H9 (cell line): Measurements from ENCODE around the gene CAMTA1. TPM values are rescaled to one million over a fixed set of nuclear protein-coding genes. Genes with fewer than 3 reads are reported as not detected.

Experiments
- DNase-seq: peaks from one replicate; pipeline ENCODE4 v3.0.0-alpha.2; 2017
- H2AFZ ChIP-seq: one replicate; pipeline ENCODE4 v1.6.1; 2013; ENCODE audit warnings: mild to moderate bottlenecking, low read length, control low read depth, moderate library complexity
- H2AK5ac ChIP-seq: 2 replicates; pipeline ENCODE4 v1.6.1; 2013; ENCODE audit warnings: low read length, control low read depth, mixed read lengths; ENCODE audit not compliant: insufficient read length
- H2BK120ac ChIP-seq: one replicate; pipeline ENCODE4 v1.6.1; 2013; ENCODE audit warnings: low read depth, mild to moderate bottlenecking, low read length, control low read depth, inconsistent platforms; ENCODE audit not compliant: poor library complexity, severe bottlenecking
- H2BK12ac ChIP-seq: 2 replicates; pipeline ENCODE4 v1.6.1; 2013; ENCODE audit warnings: low read length, control low read depth, mixed read lengths, low read depth; ENCODE audit not compliant: insufficient read length
- H2BK15ac ChIP-seq: 2 replicates; pipeline ENCODE4 v1.6.1; 2013; ENCODE audit warnings: low read depth, low read length, control low read depth
- H2BK20ac ChIP-seq: one replicate; pipeline ENCODE4 v1.6.1; 2013; ENCODE audit warnings: low read depth, mild to moderate bottlenecking, low read length, control low read depth, inconsistent platforms; ENCODE audit not compliant: poor library complexity, severe bottlenecking
- H2BK5ac ChIP-seq: 2 replicates; pipeline ENCODE4 v1.6.1; 2013; ENCODE audit warnings: low read length, control low read depth, mixed read lengths; ENCODE audit not compliant: insufficient read length
- H3K14ac ChIP-seq: 2 replicates; pipeline ENCODE4 v1.6.1; 2013; ENCODE audit warnings: low read length, control low read depth; ENCODE audit not compliant: insufficient read depth
- H3K18ac ChIP-seq: 2 replicates; pipeline ENCODE4 v1.6.1; 2013; ENCODE audit warnings: low read depth, mild to moderate bottlenecking, mixed read lengths, low read length, control low read depth; ENCODE audit not compliant: insufficient read length
- H3K23ac ChIP-seq: 2 replicates; pipeline ENCODE4 v1.6.1; 2013; ENCODE audit warnings: low read length, control low read depth, mixed read lengths, low read depth; ENCODE audit not compliant: insufficient read length
- H3K23me2 ChIP-seq: 2 replicates; pipeline ENCODE4 v1.6.1; 2013; ENCODE audit warnings: low read depth, mild to moderate bottlenecking, mixed read lengths, low read length, control low read depth; ENCODE audit not compliant: insufficient read length, poor library complexity, severe bottlenecking
- H3K27ac ChIP-seq: 2 replicates; pipeline ENCODE4 v1.5.1; 2013; ENCODE audit warnings: low read length, control low read depth, mixed read lengths, low read depth; ENCODE audit not compliant: insufficient read length
- H3K27me3 ChIP-seq: 2 replicates; pipeline ENCODE4 v1.6.1; 2013; ENCODE audit warnings: low read length, control low read depth, inconsistent platforms; ENCODE audit not compliant: insufficient read depth
- H3K4ac ChIP-seq: 2 replicates; pipeline ENCODE4 v1.6.1; 2013; ENCODE audit warnings: low read depth, mild to moderate bottlenecking, control low read depth, inconsistent platforms, low read length, moderate library complexity
- H3K4me1 ChIP-seq: 2 replicates; pipeline ENCODE4 v1.6.1; 2013; ENCODE audit warnings: low read length, control low read depth, inconsistent platforms; ENCODE audit not compliant: insufficient read depth
- H3K4me2 ChIP-seq: 2 replicates; pipeline ENCODE4 v1.6.1; 2013; ENCODE audit warnings: low read length, control low read depth, mixed read lengths; ENCODE audit not compliant: insufficient read length, insufficient read depth
- H3K56ac ChIP-seq: 2 replicates; pipeline ENCODE4 v1.6.1; 2013; ENCODE audit warnings: low read depth, mild to moderate bottlenecking, mixed read lengths, low read length, control low read depth; ENCODE audit not compliant: insufficient read length
- H3K79me1 ChIP-seq: 2 replicates; pipeline ENCODE4 v1.6.1; 2013; ENCODE audit warnings: low read depth, mild to moderate bottlenecking, moderate library complexity, low read length, control low read depth, inconsistent platforms; ENCODE audit not compliant: insufficient read depth, poor library complexity, severe bottlenecking
- H3K79me2 ChIP-seq: 2 replicates; pipeline ENCODE4 v1.6.1; 2013; ENCODE audit warnings: low read length, control low read depth, inconsistent platforms; ENCODE audit not compliant: insufficient read depth
- H3K9ac ChIP-seq: 2 replicates; pipeline ENCODE4 v1.6.1; 2013; ENCODE audit warnings: low read length, control low read depth, mixed read lengths; ENCODE audit not compliant: insufficient read length; ENCODE audit errors: extremely low read depth
- H3K9me3 ChIP-seq: one replicate; pipeline ENCODE4 v1.6.1; 2013; ENCODE audit warnings: low read depth, low read length, inconsistent platforms; ENCODE audit not compliant: control insufficient read depth
- H3T11ph ChIP-seq: one replicate; pipeline ENCODE4 v1.6.1; 2013; ENCODE audit warnings: mild to moderate bottlenecking, low read length, control low read depth, inconsistent platforms
- H4K20me1 ChIP-seq: one replicate; pipeline ENCODE4 v1.6.1; 2013; ENCODE audit not compliant: control insufficient read depth, insufficient read length, insufficient read depth
- H4K5ac ChIP-seq: 2 replicates; pipeline ENCODE4 v1.6.1; 2013; ENCODE audit warnings: low read depth, mild to moderate bottlenecking, mixed read lengths, low read length, control low read depth; ENCODE audit not compliant: insufficient read length
- H4K8ac ChIP-seq: replicated peaks from 2 replicates; pipeline ENCODE4 v1.6.1; 2013; ENCODE audit warnings: low read length, control low read depth, mixed read lengths, low read depth; ENCODE audit not compliant: insufficient read length
- H4K91ac ChIP-seq: 2 replicates; pipeline ENCODE4 v1.6.1; 2013; ENCODE audit warnings: low read depth, mild to moderate bottlenecking, moderate library complexity, mixed read lengths, low read length, control low read depth; ENCODE audit not compliant: insufficient read length
- H3K27ac Mint-ChIP-seq, 3 experiments: 2 replicates in 2 of 3; 3 replicates in 1 of 3; pipeline ENCODE4 v1.8.0; 2020 to 2021; ENCODE audit warnings: mixed read lengths in 3 of 3, mild to moderate bottlenecking in 1 of 3, moderate library complexity in 1 of 3
- H3K27me3 Mint-ChIP-seq: 2 replicates; pipeline ENCODE4 v1.8.0; 2021; ENCODE audit warnings: low read depth, mild to moderate bottlenecking, moderate library complexity, mixed read lengths
- H3K36me3 Mint-ChIP-seq, 3 experiments: 2 replicates in 2 of 3; 3 replicates in 1 of 3; pipeline ENCODE4 v1.8.0; 2020 to 2021; ENCODE audit warnings: low read depth in 3 of 3, mixed read lengths in 3 of 3; ENCODE audit not compliant: insufficient read depth in 1 of 3
- H3K4me1 Mint-ChIP-seq, 2 experiments: 2 replicates each; pipeline ENCODE4 v1.8.0; 2020; ENCODE audit warnings: mixed read lengths in 2 of 2
- H3K4me3 Mint-ChIP-seq, 2 experiments: 2 replicates in 1 of 2; 3 replicates in 1 of 2; pipeline ENCODE4 v1.8.0; 2020 to 2021; ENCODE audit warnings: mild to moderate bottlenecking in 2 of 2, mixed read lengths in 2 of 2, moderate library complexity in 1 of 2
- H3K9me3 Mint-ChIP-seq, 2 experiments: 2 replicates in 1 of 2; 3 replicates in 1 of 2; pipeline ENCODE4 v1.8.0; 2020; ENCODE audit warnings: mild to moderate bottlenecking in 2 of 2, mixed read lengths in 2 of 2, moderate library complexity in 1 of 2
- WGBS: extraction: QIAGEN DNeasy Blood & Tissue Kit; methylation state at CpG from one replicate; pipeline ENCODE4 v1.1.7; 2013; ENCODE audit warnings: missing lambda C conversion rate, low lambda C conversion rate, mixed read lengths; ENCODE audit not compliant: insufficient read length; ENCODE audit errors: extremely low coverage; 5-methylcytosine and 5-hydroxymethylcytosine counted together
- total RNA-seq: library from RNA; stranded (reverse); gene quantifications from 2 replicates; pipeline ENCODE4 v1.2.1, GENCODE V29; 2021
- TF ChIP-seq, protein P1 (sequence below): fragments of 200-600 bp; sonication (generic); conservative IDR thresholded peaks from 3 replicates; pipeline ENCODE4 v1.8.0; 2021; ENCODE audit warnings: antibody characterized with exemption, mild to moderate bottlenecking

The CAMTA1 gene
- total RNA-seq, 1 experiment from 2014 or later = 115 TPM

DNA sequence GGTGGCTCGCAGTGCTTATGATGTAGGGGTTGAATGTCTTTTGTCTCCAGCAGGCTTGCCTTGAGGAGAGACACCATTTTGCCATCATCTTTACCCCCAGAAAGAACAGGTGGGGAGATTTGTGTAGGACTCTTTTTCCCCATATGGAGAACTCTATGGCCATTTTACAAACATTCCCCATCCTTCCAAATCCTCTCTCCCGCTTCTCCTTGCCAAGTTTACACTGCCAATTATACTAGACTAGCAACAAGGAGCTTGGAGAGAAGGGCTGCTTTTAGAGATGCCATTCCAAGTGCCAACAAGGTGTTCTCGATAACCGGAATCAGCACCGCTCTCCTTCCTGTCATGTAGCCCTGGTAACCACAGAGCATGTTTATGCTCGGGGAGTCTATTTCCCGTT lies 233.1 kb downstream of the CAMTA1 start:
- Histone ChIP-seq H3K79me1 (no peaks in the 10 kb centered on the region), H3K14ac (no peak overlapping the region), H3K4me2 (no peak overlapping the region), H3K23ac (no peak overlapping the region), H3K27ac (no peak overlapping the region), H3K9ac (no peak overlapping the region), H3K4ac (no peak overlapping the region), H4K8ac (no peak overlapping the region), H2BK20ac (no peak overlapping the region), H2AFZ (no peak overlapping the region), H4K5ac (no peak overlapping the region), H3K23me2 (no peaks in the 10 kb centered on the region), H3K9me3 (no peaks in the 10 kb centered on the region), H4K91ac (no peak overlapping the region), H3K79me2 (no peaks in the 10 kb centered on the region), H2BK5ac (no peak overlapping the region), H3K27me3 (no peaks in the 10 kb centered on the region), H2BK120ac (no peak overlapping the region), H2BK12ac (no peak overlapping the region), H3K4me1 (peaks cover 3% of the 10 kb centered on the region), H3K56ac (no peak overlapping the region), H2BK15ac (no peak overlapping the region), H2AK5ac (no peak overlapping the region), H4K20me1 (no peaks in the 10 kb centered on the region), H3T11ph (no peak overlapping the region), H3K18ac (no peak overlapping the region)
- no peak overlapping the region for H3K4me3 Mint-ChIP-seq
- no peak overlapping the region for H3K27ac Mint-ChIP-seq
- H3K4me1 Mint-ChIP-seq = peaks cover 9 to 13% of the 10 kb centered on the region in 2 experiments
- no peak for DNase-seq
- H3K27me3 Mint-ChIP-seq = peaks cover 4% of the 10 kb centered on the region
- H3K9me3 Mint-ChIP-seq = no peaks in the 10 kb centered on the region
- H3K36me3 Mint-ChIP-seq = no peaks in the 10 kb centered on the region
- TF ChIP-seq, protein P1, sequence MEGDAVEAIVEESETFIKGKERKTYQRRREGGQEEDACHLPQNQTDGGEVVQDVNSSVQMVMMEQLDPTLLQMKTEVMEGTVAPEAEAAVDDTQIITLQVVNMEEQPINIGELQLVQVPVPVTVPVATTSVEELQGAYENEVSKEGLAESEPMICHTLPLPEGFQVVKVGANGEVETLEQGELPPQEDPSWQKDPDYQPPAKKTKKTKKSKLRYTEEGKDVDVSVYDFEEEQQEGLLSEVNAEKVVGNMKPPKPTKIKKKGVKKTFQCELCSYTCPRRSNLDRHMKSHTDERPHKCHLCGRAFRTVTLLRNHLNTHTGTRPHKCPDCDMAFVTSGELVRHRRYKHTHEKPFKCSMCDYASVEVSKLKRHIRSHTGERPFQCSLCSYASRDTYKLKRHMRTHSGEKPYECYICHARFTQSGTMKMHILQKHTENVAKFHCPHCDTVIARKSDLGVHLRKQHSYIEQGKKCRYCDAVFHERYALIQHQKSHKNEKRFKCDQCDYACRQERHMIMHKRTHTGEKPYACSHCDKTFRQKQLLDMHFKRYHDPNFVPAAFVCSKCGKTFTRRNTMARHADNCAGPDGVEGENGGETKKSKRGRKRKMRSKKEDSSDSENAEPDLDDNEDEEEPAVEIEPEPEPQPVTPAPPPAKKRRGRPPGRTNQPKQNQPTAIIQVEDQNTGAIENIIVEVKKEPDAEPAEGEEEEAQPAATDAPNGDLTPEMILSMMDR = no peak
- WGBS = no CpG with 5 or more reads among the region's 7 CpGs
